K562 (cell line): ENCODE measurements around the gene NPB. TPM values are rescaled to one million over a fixed set of nuclear protein-coding genes. Genes with fewer than 3 reads are reported as not detected.

ENCODE experiments used
- CHD4 ChIP-seq: fragments of 200-600 bp; sonication (generic); IDR thresholded peaks from 3 replicates; pipeline ENCODE4 v1.6.1; 2012; ENCODE audit warnings: low read depth, mild to moderate bottlenecking, mixed read lengths, low read length, inconsistent platforms; ENCODE audit not compliant: insufficient read depth, insufficient replicate concordance, poor library complexity, severe bottlenecking
- HCFC1 ChIP-seq: IDR thresholded peaks from 2 replicates; pipeline ENCODE4 v1.6.1; 2012; ENCODE audit warnings: low read depth, low read length, improper control_type of control experiment
- KDM2B ChIP-seq: fragments of 250-450 bp; sonication (Bioruptor Pico); IDR thresholded peaks from 2 replicates; pipeline ENCODE4 v1.8.0; 2021; ENCODE audit warnings: mild to moderate bottlenecking, moderate library complexity
- LARP7 ChIP-seq: fragments of 450-650 bp; IDR thresholded peaks from 2 replicates; pipeline ENCODE4 v1.6.1; 2016
- MED1 ChIP-seq: sonication (generic); formaldehyde crosslinking; IDR thresholded peaks from 2 replicates; pipeline ENCODE4 v1.8.1; 2023; ENCODE audit warnings: missing genetic modification reagents, borderline replicate concordance
- NR4A1 ChIP-seq, 2 experiments: fragments of 250-450 bp in 1 of 2; fragments of 450-650 bp in 1 of 2; sonication (Bioruptor Pico) in 1 of 2; IDR thresholded peaks; 2 replicates each; pipeline versions ENCODE4 v1.4.0 to v1.6.1; 2016 to 2020; ENCODE audit warnings: mild to moderate bottlenecking in 2 of 2, missing compliant biosample characterization in 1 of 2, missing genetic modification characterization in 1 of 2, moderate library complexity in 1 of 2
- RAD21 ChIP-seq, 2 experiments: fragments of 250-450 bp in 1 of 2; fragments of 450-650 bp in 1 of 2; sonication (Bioruptor Pico) in 1 of 2; formaldehyde crosslinking in 1 of 2; IDR thresholded peaks in 1 of 2; conservative IDR thresholded peaks in 1 of 2; 2 replicates each; pipeline versions ENCODE4 v1.4.0 to v1.8.0; 2020 to 2022; ENCODE audit warnings: mild to moderate bottlenecking in 2 of 2, moderate library complexity in 1 of 2
- RUNX1 ChIP-seq: sonication (generic); IDR thresholded peaks from 2 replicates; pipeline ENCODE4 v1.6.1; 2016; ENCODE audit warnings: antibody characterized with exemption, low read depth
- SOX6 ChIP-seq: fragments of 450-650 bp; IDR thresholded peaks from 2 replicates; pipeline ENCODE4 v1.6.1; 2014; ENCODE audit warnings: mild to moderate bottlenecking
- WHSC1 ChIP-seq: IDR thresholded peaks from one replicate; pipeline ENCODE4 v1.6.1; 2012; ENCODE audit warnings: low read length, control low read depth, inconsistent platforms
- ZNF146 ChIP-seq: IDR thresholded peaks from one replicate; pipeline ENCODE4 v1.6.1; 2018; ENCODE audit warnings: missing compliant biosample characterization; ENCODE audit not compliant: unreplicated experiment
- ZNF282 ChIP-seq: sonication (generic); formaldehyde crosslinking; IDR thresholded peaks from 2 replicates; pipeline ENCODE4 v1.8.1; 2023; ENCODE audit warnings: missing genetic modification reagents
- ZNF431 ChIP-seq: sonication (generic); formaldehyde crosslinking; IDR thresholded peaks from 2 replicates; pipeline ENCODE4 v1.8.0; 2022; ENCODE audit warnings: mild to moderate bottlenecking, missing genetic modification reagents
- ZNF551 ChIP-seq: fragments of 250-450 bp; sonication (Bioruptor Pico); IDR thresholded peaks from 2 replicates; pipeline ENCODE4 v1.5.0; 2021; ENCODE audit warnings: mild to moderate bottlenecking, moderate library complexity
- polyA plus RNA-seq, 8 experiments: library from polyadenylated mRNA; depleted of rRNA in 4 of 8; stranded (reverse) in 5 of 8; unstranded in 3 of 8; fragments of >200 nt; fragmentation: Nextera tagmentation in 2 of 8; fragmentation: Illumina TruSeq in 1 of 8; extraction: Ambion mirVana in 2 of 8; extraction: Trizol in 1 of 8; gene quantifications; 2 replicates each; pipeline versions ENCODE4 v1.2.1 to v1.2.3, GENCODE V29; 2011 to 2014; ENCODE audit warnings: inconsistent platforms in 1 of 8, missing spikeins in 1 of 8
- total RNA-seq, 7 experiments: library from RNA; depleted of rRNA in 6 of 7; stranded (reverse); fragments of >200 nt in 6 of 7; fragmentation: Illumina TruSeq in 2 of 7; extraction: Trizol in 2 of 7; gene quantifications; 2 replicates each; pipeline versions ENCODE4 v1.2.1 to v1.2.3, GENCODE V29; 2011 to 2021; ENCODE audit warnings: low replicate concordance in 1 of 7
- TF ChIP-seq, protein P1 (sequence below): fragments of 250-450 bp; sonication (Bioruptor Pico); IDR thresholded peaks from 2 replicates; pipeline ENCODE4 v1.5.1; 2021; ENCODE audit warnings: mild to moderate bottlenecking
- TF ChIP-seq, protein P2 (sequence below), 2 experiments: fragments of 450-650 bp in 1 of 2; sonication (generic) in 1 of 2; formaldehyde crosslinking in 1 of 2; IDR thresholded peaks in 1 of 2; conservative IDR thresholded peaks in 1 of 2; 2 replicates each; pipeline versions ENCODE4 v1.6.1 to v1.8.1; 2016 to 2023; ENCODE audit warnings: mild to moderate bottlenecking in 2 of 2, moderate library complexity in 2 of 2, inconsistent platforms in 1 of 2, missing genetic modification reagents in 1 of 2

NPB gene
- total and polyA plus RNA-seq, 9 of the 15 experiments (the other 6 are each of a cell fraction or from before 2014, with no cell fraction given): 0.03 to 0.61 (median 0.14) TPM; not detected in 2

DNA sequence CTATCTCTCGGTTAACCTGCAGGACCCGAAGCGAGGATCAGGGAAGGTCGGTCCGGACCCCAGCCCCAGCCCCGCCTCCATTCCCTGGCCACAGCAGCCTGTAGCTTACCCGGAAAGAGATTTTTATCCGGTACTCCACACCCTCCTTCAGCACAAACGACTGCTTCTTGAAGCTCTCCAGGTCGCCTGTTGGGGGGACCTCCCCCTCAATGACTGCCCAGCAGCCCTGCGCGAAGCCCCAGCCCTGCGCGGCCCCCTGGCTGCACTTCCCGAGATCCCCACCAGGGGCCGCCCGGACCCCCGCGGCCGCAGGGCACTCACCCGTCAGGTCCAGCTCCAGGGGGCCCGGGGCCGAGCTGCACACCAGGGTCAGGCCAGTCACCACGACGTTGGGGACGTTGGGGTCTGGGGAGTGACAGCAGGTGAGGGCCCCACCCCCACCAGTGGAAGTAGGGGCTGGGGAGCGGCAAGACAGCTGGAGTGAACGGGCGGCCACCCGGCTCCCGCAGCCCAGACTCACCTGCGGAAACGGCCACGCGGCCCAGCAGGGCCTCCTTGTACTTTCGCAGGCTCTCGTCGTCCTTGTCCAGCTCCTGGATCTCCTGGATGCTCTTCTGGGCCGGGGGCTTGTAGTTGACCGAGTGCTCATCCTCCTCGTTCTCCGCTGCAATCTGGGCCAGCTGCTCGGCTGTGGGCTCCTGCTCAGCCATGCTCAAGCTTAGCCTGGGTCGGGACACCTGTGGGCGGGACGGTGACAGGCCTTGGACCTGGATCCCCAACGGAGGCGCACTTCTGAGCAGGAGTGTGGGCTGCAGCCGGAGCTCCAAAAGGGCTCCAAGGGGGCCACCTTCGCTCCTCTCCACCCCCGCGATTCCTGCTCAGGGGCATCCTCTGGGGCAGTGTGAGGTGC, 32.6 kb upstream of the NPB start (continued):
- TF ChIP-seq, protein P1, sequence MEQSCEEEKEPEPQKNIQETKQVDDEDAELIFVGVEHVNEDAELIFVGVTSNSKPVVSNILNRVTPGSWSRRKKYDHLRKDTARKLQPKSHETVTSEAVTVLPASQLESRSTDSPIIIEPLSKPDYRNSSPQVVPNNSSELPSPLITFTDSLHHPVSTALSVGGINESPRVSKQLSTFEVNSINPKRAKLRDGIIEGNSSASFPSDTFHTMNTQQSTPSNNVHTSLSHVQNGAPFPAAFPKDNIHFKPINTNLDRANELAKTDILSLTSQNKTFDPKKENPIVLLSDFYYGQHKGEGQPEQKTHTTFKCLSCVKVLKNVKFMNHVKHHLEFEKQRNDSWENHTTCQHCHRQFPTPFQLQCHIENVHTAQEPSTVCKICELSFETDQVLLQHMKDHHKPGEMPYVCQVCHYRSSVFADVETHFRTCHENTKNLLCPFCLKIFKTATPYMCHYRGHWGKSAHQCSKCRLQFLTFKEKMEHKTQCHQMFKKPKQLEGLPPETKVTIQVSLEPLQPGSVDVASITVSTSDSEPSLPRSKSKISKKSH (CRISPR knock-in tag): no peak
- TF ChIP-seq CHD4 (no peak), ZNF431 (CRISPR knock-in tag) (no peak), LARP7 (no peak), ZNF551 (no peak), ZNF146 (CRISPR knock-in tag) (no peak), MED1 (CRISPR knock-in tag) (no peak), NR4A1 (CRISPR knock-in tag; IDR thresholded peaks at IDR 0.05) (no peak), NR4A1 (tag; IDR thresholded peaks at IDR 0.05) (no peak), KDM2B (peak; percentile 87; the same call in 1 of the 2 replicates), RUNX1 (no peak), WHSC1 (no peak), SOX6 (no peak), RAD21 (CRISPR knock-in tag; conservative IDR thresholded peaks at IDR 0.05 in 1 of 2, IDR thresholded peaks at IDR 0.05 in 1 of 2) (peak; percentile 18 to 60; a peak in 3 of 4 replicates), ZNF282 (CRISPR knock-in tag) (0 out of 2 replicates have a peak, but pooled peaks have one; percentile 12), HCFC1 (0 out of 2 replicates have a peak, but pooled peaks have one; percentile 11)
- TF ChIP-seq, protein P2, sequence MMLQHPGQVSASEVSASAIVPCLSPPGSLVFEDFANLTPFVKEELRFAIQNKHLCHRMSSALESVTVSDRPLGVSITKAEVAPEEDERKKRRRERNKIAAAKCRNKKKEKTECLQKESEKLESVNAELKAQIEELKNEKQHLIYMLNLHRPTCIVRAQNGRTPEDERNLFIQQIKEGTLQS (IDR thresholded peaks at IDR 0.05): no peak
- TF ChIP-seq, protein P2 (CRISPR knock-in tag; conservative IDR thresholded peaks at IDR 0.05): no peak
